GM21825 (cell line): ENCODE measurements around the gene CCDC201.

Experiments used
- ATAC-seq: cut with Tn5 transposase; IDR thresholded peaks from one replicate; pipeline ENCODE4 v1.9.1; 2021; ENCODE audit warnings: mild to moderate bottlenecking, moderate library complexity; ENCODE audit not compliant: unreplicated experiment

CCDC201 gene

DNA sequence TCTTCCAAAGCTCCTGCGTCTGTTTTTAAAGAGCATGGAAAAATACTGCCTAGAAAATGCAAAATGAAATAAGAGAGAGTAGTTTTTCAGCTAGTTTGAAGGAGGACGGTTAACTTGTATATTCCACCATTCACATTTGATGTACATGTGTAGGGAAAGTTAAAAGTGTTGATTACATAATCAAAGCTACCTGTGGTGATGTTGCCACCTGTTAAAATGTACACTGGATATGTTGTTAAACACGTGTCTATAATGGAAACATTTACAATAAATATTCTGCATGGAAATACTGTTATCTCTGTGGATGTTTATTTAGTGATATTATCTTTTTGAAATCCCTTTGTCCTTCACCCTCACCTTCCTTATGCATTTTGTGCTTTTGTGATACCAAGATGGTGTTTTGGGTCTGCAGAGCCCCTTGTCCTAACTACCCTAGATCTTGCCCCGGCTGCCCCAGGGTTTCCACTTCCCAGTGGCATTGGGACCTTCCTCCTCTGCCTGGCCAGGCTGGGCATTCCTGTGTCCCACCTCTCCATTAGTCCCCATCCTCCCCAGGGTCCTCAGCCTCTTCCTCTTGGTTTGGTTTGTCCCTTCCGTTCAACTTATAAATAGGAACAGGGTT, 20.6 kb upstream of the CCDC201 start:
- no peak for ATAC-seq

DNA sequence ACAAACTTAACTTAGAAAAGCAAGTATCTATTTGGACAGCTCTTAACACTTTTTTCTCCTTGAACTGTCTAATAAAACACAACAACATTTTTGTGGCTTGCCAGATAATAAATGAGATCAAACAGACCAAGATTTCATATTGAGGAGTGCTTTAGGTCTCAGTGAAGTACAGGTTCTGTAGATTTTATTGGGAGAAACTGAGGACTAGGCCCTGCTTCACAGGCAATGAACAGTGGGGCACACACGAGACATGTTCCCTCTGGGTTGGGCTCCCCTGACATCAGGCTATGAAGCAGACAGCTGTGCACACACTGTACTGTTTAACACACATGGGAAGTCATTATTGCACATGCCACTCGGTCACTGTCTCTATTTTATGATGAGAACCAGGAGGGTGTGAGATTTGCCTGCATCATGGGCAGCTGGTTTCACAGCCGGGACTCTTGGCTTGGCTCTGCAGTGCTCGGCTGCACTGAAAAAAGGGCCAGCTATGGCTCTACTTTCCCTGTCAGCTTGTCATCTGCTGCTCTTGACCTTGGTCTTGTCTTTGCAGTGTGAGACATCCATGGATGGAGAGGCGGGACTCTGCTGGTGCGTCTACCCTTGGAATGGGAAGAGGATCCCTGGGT, 19.6 kb upstream of the CCDC201 start:
- no peak for ATAC-seq

DNA sequence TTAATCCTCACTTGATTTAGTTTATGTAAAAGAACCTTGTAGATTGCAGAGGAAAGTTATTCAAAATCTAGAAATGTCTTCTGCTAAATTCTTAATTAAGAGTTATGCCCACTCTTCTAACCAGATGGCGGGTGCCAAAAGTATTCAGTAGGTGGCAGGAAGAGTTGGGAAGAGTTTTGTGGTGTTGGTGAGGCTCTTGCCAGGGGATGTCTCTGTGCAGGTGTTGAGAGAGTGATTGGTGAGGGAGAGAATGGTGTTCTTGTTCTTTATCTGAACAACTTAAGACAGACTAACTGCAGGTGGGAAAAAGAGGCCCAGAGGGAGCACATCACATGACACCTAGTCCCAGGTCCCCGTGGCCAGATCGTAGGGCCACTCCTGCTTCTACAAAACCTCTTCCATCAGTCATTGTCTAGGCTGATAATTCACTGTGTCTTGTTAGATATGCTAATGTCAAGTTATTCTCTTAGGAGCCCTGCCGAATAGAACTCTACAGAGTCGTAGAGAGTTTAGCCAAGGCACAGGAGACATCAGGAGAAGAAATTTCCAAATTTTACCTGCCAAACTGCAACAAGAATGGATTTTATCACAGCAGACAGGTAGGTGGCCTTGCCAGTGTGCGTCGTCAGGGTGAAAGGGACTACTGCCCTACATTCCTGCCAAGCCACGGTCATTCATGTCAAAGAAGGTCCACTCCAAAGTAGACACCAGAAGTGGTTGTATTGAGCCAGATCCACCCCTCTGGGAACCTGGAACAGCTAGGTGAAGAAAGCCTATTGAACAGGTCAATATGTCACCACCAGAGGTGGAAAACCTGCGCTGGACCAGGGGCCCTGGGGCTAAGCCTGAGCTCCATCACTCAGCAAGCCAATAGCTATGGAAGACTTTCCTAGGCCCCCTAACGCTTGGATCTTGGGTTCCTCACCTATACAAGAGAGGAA, 18.9 kb upstream of the CCDC201 start:
- no peak for ATAC-seq

DNA sequence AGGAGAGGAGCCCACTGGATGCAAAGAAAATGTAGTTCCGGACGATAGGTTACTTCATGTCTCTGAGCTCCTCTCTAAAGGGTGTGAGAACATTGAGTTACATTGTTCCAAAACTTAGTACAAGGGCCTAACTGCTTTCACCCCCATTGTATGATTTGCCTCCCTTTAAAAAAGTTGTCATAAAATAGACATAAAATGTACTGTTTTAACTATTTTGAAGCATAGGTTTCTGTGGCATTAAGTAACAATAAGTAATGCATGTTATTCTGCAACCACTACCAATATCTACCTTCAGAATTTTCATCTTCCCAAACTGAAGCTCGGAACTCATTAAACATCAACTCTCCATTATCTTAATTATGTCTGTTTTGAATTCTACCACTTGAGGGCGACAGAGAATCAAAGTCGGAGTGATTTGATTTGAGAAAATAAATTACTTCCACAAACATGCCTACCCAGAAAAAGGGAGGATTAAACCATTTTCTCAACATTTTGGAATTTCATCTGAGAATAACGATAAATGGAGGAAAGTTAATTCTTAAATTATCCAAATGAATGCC, 18.1 kb upstream of the CCDC201 start:
- ATAC-seq: no peak

DNA sequence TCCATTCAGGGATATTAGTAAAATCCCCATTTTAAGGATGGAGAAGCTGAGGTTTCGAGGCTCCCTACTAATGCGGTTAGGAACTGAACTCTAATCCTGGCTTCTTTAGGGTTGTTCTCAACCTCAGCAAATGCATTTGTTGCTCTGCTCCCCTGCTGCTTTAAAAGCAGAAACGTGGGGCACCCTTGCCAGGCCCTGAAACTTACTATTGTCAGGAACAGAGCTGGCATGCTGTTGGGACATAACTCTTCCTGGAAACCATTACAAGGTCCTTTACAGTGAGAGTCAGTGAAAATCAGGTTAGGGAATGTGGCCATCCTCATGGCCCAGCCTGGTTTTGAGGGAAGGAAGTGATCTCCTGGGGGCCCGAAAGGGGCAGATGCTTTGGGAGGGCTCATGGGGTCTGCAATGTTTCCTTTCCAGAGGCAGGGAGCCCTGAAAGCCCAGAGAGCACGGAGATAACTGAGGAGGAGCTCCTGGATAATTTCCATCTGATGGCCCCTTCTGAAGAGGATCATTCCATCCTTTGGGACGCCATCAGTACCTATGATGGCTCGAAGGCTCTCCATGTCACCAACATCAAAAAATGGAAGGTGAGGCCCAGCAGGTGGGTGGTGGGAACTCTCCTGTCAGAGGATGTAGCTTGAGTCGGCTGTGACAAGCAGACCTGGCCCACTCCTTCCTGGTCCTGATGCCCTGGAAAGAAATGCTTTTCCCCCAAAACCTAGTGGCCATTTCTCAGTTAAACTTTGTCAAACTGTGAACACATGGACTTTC, 17.4 kb upstream of the CCDC201 start:
- no peak for ATAC-seq

DNA sequence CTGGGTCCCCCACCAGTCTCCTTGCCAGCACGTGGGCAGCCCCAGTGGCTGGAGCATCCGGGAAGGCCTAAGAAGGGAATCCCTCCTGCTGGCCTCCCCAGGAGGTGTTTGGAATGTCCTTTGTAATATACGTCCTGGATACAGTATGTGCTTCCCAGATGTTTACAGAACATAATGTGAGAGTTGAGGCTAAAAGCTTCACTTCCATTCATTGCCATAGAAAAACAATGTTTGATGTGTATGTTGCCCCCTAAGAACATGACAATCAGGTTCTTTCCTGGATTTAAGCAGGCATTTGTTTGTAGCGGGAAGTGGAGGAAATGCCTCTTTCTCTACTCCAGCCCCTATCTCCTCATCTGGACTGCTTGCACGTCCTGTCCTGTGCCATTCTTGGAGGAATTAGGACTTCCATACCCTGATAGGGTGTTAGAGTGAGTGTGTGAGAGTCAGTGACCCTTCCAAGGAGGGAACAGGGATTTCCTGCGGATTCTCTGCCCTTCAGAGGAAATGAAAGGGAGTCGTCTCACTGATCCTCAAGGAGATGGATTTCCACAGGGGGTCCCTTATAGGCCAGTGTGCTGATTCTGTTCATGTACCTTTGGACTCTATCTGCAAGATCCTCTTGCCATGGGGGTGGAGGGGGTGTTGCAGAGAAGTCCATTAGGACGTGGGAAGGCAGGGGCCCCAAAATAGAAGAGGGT, 16.6 kb upstream of the CCDC201 start:
- no peak for ATAC-seq

- ATAC-seq: no peak
These were observed 16.1 kb upstream of the CCDC201 start for GRCh38 chr7:45888993-45889366.

GRCh38 chr7:45888185-45888992, 15.5 kb upstream of the CCDC201 start, which contains the start of gene IGFBP1:
IGFBP1 (plus strand) TSS chr7:45888488; CDS start chr7:45888653, 165 bp downstream.
- no peak for ATAC-seq

GRCh38 chr7:45886931-45887667, 14.2 kb upstream of the CCDC201 start:
- no peak for ATAC-seq

DNA sequence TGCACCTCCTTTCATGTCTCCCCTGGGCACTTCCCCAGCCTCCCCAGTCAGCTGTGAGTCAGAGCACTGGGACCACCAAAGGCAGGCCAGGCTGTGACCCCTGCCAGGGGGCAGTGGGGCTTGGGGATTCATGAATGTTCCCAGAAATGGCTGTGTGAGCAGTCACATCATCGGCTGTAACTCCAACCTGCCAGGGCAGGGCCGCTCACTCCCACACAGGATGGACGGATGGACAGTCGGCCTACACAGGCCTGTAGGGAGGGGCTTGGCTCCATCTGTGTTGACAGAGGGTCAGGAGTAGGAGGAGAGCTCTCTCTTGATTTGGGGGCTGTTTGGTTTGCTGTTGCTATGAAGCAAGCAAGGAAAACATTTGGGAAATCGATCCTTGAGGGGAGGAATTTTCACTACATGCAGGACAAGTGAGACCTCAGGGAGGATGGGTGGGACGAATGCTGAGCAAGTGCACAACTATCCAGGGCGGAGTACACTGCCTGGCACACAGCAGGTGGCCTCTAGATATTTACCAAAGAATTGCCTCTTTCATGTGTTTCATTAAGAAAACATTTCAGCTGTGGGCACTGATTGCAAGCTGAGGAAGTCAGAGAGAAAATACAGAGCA, 12.5 kb upstream of the CCDC201 start:
- no peak for ATAC-seq

GRCh38 chr7:45884136-45884535, 11.3 kb upstream of the CCDC201 start:
- no peak for ATAC-seq

GRCh38 chr7:45882465-45882810, 9.6 kb upstream of the CCDC201 start:
- no peak for ATAC-seq

- no peak for ATAC-seq
These were observed 9.0 kb upstream of the CCDC201 start for GRCh38 chr7:45881759-45882464.

DNA sequence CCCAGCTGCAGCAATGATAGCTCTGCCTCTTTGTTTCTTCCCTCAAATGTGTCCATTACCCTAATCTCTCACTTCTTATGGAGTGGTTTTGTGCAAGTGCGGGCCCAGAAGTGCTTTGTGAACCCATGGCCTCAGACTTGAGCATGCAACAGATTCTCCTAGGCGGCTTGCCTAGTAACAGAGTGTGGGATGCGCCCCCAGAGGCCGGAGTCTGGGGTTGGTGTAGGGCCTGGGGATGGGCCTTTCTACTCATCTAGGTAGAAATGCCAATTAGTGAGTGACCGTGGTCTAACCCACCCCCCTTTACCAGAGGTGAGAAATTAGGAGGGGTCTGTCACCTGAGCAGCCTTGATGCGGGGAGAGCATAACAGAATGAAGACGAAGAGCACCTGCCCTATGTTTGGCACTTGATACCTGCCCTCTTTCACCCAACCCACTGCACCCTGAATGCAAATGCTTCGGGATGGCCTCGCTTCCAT, 8.4 kb upstream of the CCDC201 start:
- ATAC-seq: no peak

DNA sequence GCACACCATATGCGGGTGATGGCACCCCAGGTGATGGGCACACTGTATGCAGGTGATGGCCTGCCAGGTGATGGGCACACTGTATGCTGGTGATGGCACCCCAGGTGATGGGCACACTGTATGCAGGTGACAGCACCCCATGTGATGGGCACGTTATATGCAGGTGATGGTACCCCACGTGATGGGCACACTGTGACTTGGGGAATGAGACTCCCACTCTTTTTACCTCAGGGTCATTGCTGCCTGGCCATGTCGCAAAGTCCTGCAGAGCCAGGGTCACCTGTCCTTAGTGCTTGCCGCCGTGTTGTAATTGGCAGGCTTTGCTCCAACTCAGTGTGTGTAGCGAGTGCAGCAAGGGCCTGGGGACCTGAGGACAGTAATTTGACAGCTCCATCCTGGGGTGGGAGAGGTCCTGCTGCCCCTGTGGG, 7.6 kb upstream of the CCDC201 start:
- no peak for ATAC-seq

DNA sequence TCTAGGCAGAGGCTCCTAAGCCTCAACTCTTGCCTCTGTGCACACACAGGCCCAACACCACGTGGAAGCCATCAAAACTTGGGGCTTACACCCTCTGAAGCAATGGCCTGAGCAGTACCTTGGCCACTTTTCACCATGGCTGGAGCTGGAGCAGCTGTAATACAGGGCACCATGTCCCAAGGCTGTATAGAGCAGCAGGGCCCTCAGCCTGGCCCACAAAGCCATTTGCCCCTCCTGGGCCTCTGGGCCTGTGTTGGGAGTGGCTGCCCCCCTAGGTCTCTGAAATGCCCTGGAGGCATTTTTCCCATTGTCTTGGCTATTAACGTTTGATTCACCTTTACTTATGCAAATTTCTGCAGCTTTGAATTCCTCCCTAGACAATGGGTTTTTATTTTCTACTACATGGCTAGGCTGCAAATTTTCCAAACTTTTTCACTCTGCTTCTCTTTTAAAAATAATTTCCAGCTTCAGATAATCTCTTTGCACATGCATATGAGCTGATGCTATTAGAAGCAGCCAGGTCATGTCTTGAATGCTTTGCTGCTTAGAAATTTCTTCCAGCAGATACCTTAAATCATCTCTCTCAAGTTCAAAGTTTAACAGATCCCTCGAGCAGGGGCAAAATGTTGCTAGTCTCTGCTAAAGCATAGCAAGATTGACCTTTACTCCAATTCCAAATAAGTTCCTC, 5.7 kb upstream of the CCDC201 start:
- no peak for ATAC-seq

DNA sequence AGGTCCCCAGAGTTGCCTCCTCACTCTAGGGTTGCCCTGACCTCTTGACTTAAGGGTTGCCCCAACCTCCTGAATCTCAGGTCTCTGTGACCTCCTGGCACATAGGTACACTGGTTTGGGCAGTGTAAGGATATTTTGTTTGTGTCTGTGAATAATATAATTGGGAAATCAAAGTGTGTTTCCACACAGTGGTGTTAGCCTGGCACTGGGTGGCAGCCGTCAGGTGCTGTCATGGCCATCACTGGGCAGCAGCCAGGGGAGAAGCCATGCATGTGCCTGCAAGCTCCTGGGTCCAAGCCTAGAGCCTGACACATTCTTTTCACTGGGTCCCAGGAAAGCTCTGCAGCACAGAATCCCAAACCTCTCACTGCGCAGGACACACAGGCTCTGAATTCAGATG, 3.6 kb upstream of the CCDC201 start:
- ATAC-seq: no peak
